ENCODE data around the gene C12orf57. TPM values are rescaled to one million over a fixed set of nuclear protein-coding genes. Genes with fewer than 3 reads are reported as not detected.

The C12orf57 gene
- total RNA-seq, 2 donors from 2014 or later, result 89.7 to 106 TPM

DNA sequence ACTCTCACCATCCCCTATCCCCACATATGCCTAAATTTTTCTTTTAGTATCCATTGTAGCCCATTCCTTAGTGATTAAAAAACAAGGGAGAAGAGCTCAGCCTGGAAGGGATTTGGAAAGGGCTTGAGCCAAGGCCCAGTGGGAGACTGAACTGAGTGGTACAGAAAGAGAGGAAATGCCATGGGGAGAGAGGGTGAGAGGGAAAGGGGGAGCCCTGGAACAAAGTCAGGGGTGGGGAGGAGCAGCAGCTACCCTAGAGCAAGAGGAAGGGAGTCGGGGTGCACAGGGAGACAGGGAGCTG lies 18.6 kb upstream of the C12orf57 start:
- Mint-ChIP-seq H3K36me3 (no peaks in the 10 kb centered on the region), H3K9me3 (no peaks in the 10 kb centered on the region), H3K27me3 (no peaks in the 10 kb centered on the region)

DNA sequence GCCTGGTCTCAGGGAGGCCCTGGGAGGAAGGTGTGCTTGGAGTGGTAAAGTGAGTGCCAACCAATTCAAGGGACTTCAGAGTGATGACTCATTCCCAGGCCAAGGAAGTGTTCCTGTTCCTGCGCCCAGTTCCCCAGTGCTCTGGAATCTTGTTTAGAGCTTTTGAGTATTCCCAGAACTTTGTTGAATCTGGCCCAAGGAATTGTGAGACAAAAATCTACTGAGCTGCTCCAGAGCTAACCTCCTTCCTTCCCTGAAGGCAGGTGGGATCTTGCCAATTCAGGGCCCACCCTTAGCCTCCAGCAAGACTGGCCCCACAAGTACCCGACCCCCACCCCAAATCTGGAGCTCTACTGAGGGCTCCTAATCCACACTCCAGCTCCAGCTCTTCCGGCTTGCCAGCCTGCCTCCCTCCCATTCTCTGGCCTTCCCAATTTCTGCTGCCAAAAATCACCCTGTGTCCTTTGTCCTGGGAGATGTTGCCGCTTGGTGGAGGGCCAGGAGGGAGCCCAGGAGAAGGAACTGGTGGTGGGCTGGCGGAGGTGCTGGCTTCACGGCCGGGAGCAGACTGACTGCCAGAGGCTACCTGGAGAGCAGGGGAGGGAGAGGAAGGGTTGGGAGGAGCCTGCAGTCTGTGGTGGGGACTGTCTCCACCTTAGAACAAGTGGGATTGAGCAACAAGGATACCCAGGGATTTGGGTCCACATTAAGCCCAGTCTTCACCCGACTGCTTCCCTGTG lies 18.1 kb upstream of the C12orf57 start:
- Mint-ChIP-seq H3K36me3 (no peaks in the 10 kb centered on the region), H3K4me1 (ENCODE audit: low read depth in 2 of 2) (peaks cover 41 to 42% of the 10 kb centered on the region in 2 donors), H3K4me3 (peak overlapping the region; percentile 95), H3K27me3 (no peaks in the 10 kb centered on the region), H3K27ac (peak overlapping the region; percentile 54 to 93), H3K9me3 (no peaks in the 10 kb centered on the region)
- DNase-seq (ENCODE audit: low spot score), result no peak
- ATAC-seq, result no peak

More for the DNA sequence above, 18.6 kb upstream of the C12orf57 start:
- Mint-ChIP-seq H3K4me1 (ENCODE audit: low read depth in 2 of 2) (peaks cover 41 to 42% of the 10 kb centered on the region in 2 donors), H3K27ac (peak overlapping the region; percentile 53 to 54), H3K4me3 (peak overlapping the region; percentile 65)
- no peak for DNase-seq (ENCODE audit: low spot score)
- ATAC-seq, result no peak

DNA sequence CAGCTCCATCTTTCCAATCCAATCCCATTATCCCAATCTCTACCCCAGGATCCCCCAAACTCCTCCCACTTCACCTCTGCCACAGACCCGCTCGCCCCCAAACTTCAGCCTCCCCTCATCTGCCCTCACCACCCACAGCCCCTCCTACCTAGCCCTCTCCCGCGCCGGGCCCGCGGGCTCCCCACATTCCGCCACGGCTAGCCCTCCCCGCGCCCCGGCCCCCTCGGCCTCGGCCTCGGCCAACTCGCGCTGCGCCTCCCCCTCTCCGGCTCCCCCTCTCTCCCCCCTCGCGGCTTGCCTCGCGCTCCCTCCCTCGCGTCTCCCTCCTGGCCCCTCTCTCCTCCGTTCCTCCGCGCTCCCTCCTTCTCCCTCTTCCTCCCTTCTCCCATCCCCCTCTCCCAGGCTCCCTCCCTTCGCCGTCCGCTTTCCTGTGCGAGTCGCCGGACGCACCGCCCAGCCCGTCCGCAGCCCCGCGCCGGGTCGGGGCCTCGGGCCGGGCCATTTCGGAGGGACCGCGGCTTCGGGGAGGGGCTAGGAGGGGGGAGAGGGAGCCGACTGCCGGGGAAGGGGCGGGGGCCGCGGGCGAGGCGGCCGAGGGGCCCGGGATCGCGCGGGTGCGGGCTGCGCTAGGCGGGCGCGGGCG lies 16.3 kb upstream of the C12orf57 start, which contains the start of gene ATN1:
Gene ATN1, plus strand, starts transcription at position 581 of the 643 bp plus-strand sequence. CDS start 6,043 bp downstream, outside the sequence.
- DNase-seq (ENCODE audit: low spot score) (no peak), ATAC-seq (peak; percentile 62 to 67)
- peak within 1 kb of the TSS; percentile 93 to 99 for H3K27ac Mint-ChIP-seq
- H3K36me3 Mint-ChIP-seq, result no peaks in the 10 kb centered on the region
- no peaks in the 10 kb centered on the region for H3K27me3 Mint-ChIP-seq
- peaks cover 41 to 42% of the 10 kb centered on the region in 2 donors for H3K4me1 Mint-ChIP-seq (ENCODE audit: low read depth in 2 of 2)
- no peaks in the 10 kb centered on the region for H3K9me3 Mint-ChIP-seq
- H3K4me3 Mint-ChIP-seq, result peak within 1 kb of the TSS; percentile 95

DNA sequence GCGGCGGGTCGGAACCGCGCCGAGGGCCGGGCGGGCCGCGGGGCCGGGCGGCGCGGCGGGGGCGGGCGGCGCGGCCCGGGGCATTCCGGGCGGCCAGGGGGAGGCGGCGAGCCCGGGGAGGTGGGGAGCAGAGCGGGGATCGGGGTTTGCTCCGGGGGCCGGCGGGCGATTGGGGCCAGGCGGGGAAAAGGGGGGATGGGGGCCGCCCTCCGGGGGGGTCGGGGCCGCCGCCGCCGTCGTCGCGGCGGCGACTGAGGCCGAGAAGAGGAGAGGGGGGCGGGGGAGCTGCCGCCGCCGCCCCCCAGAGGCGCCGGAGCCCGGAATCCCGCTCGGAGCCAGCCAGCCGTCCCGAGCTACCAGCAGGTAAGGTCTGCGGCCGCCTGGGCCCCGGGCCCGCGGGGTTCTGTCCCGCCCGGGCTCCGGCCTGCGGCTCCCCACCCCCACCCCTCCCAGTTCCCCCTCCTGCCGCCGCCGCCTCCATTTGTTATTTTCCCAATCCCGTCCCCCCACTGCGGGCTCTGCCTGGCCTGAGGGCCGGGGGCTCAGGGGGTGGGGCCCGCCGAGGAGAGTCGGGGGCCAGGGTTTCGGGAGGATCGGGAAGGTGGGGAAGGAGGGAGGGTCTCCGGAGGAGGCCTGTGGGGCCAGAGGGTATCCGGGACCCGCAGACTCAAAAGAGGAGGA lies 15.7 kb upstream of the C12orf57 start:
- peaks cover 42 to 45% of the 10 kb centered on the region in 2 donors for H3K4me1 Mint-ChIP-seq (ENCODE audit: low read depth in 2 of 2)

DNA sequence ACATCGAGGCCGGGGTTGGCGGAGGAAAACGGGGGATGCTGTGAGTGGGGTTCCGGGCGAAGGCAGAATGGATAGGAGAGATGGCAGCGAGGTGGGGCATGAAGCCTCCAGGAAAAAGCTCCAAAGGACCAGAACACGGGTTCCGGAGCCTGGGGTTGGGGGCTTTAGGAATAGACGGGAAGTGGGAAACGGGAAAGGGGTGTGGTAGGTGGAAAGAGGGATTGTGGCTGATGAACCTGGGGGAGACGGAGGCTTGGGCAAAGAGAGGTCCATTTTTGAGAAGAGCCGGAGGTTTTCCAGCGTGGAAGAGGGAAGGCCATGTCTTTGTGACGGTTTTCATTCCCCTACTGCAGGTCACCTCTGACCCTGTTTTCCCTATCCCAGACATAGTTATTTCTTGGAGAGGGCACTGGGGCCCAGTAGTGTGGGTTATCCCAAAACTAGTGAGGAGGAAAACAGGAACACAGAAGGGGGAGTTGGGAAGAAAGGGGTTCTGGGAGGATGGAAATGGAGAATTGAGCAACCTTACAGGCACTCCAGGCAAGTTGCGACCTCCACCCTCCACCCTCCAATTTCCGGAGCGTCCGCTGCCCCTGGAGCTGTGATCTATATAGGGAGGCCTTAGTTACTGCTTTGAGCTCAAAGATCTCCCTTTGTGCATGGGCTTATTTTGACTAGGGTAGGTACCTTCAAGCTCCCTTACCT lies 15.0 kb upstream of the C12orf57 start:
- Mint-ChIP-seq H3K4me1 (ENCODE audit: low read depth in 2 of 2) (peaks cover 42 to 45% of the 10 kb centered on the region in 2 donors), H3K9me3 (no peaks in the 10 kb centered on the region), H3K27ac (peak overlapping the region; percentile 64 to 96), H3K36me3 (no peaks in the 10 kb centered on the region), H3K27me3 (no peaks in the 10 kb centered on the region), H3K4me3 (peak overlapping the region; percentile 80)
- no peak for DNase-seq (ENCODE audit: low spot score)
- ATAC-seq, result no peak

More for the DNA sequence above, 15.7 kb upstream of the C12orf57 start:
- peak overlapping the region; percentile 64 to 96 for H3K27ac Mint-ChIP-seq
- no peaks in the 10 kb centered on the region for H3K9me3 Mint-ChIP-seq
- DNase-seq (ENCODE audit: low spot score) (no peak), ATAC-seq (peak; percentile 56 to 69)
- H3K36me3 Mint-ChIP-seq, result no peaks in the 10 kb centered on the region
- H3K27me3 Mint-ChIP-seq, result no peaks in the 10 kb centered on the region
- peak overlapping the region; percentile 80 for H3K4me3 Mint-ChIP-seq

DNA sequence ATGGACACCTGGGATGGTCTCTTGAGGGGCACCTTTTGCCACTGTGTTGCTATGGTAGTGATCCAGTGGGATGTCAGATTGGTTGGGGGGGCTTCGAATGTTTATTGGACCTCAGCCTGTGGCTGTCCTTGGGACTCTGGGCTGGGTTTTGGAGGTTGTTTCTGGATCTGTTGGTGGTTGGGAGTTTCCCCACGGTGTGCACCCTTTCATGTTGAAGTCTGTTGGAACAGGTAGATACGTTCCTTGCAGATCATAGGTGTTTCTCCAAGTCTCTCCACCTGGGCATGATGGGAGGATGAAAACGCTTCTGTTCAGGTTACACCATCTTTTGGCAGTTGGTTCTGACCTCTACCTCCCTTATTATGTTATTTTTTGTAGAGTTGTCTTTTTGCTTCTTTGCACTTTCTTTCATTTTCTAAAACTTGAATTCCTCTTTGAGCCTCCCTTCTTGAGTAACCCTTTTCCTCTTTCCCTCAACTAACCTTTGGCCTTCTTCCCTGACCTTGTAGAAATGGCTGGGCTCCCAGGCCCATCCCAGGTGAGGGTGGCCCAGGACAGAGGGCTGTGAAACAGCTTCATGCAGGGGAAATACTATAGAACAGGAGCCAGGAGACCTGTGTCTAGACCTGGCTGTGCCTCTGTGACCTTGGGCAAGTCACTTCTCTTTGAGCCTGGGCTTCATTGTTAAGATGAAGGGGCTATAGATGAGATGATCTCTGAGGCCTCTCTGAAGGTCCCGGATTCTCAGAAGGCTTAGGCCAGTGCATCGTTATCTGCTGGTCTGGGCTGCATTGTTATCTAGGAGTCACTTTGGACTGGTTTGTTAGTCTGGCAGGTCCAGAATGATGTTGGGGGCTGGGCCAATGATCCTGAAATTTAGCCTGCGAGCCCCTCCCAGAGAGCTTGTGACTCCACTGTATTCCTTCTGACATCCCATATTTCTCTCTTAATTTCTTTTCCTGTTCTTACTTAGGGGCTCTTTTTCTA lies 14.1 kb upstream of the C12orf57 start:
- no peak for DNase-seq (ENCODE audit: low spot score)
- H3K27me3 Mint-ChIP-seq, result no peaks in the 10 kb centered on the region

DNA sequence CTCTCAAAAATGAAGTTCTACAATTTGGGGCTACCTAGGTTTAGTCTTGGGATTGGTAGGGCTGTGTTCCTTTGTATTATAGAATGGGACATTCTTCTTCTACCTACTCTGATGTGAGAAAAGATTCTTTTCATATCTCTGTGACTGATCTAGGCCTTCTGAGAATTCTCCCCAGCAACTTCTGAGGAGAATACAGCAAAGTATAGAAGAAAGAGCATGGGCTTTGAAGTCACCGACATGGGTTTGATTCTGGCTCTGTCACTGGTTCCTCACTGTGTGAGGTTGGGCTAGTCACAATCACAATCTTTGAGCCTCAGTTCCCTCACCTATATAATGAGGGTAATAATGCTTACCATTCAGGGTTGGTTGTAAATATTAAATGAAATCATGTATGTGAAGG lies 11.1 kb upstream of the C12orf57 start:
- Mint-ChIP-seq H3K4me1 (ENCODE audit: low read depth in 2 of 2) (peaks cover 39 to 42% of the 10 kb centered on the region in 2 donors), H3K9me3 (no peaks in the 10 kb centered on the region), H3K36me3 (no peaks in the 10 kb centered on the region), H3K4me3 (no peak overlapping the region), H3K27me3 (no peaks in the 10 kb centered on the region), H3K27ac (peak overlapping the region; percentile 43 to 48)
- DNase-seq (ENCODE audit: low spot score), result no peak
- ATAC-seq, result no peak

More for the DNA sequence above, 14.1 kb upstream of the C12orf57 start:
- Mint-ChIP-seq H3K27ac (peak overlapping the region; percentile 64 to 96), H3K9me3 (no peaks in the 10 kb centered on the region), H3K4me3 (peak overlapping the region; percentile 80), H3K36me3 (no peaks in the 10 kb centered on the region), H3K4me1 (ENCODE audit: low read depth in 2 of 2) (peaks cover 38 to 41% of the 10 kb centered on the region in 2 donors)
- ATAC-seq, result no peak

DNA sequence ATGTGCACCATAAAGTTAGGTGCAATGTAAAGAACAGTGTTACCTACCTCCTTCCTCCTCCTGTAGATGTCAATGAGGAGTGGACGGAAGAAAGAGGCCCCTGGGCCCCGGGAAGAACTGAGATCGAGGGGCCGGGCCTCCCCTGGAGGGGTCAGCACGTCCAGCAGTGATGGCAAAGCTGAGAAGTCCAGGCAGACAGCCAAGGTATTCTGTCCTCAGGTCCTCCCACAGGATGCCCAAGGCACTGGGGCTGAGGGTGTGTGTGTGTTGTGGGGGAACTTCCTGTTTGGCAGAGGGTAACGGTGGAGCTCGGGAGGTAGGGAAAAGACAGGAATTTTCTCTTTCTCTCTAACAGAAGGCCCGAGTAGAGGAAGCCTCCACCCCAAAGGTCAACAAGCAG lies 9.7 kb upstream of the C12orf57 start:
- H3K36me3 Mint-ChIP-seq, result no peaks in the 10 kb centered on the region
- DNase-seq (ENCODE audit: low spot score) (no peak), ATAC-seq (no peak)
- peak overlapping the region; percentile 49 to 61 for H3K27ac Mint-ChIP-seq
- H3K9me3 Mint-ChIP-seq, result no peaks in the 10 kb centered on the region
- peaks cover 36 to 43% of the 10 kb centered on the region in 2 donors for H3K4me1 Mint-ChIP-seq (ENCODE audit: low read depth in 2 of 2)
- no peak overlapping the region for H3K4me3 Mint-ChIP-seq
- H3K27me3 Mint-ChIP-seq, result no peaks in the 10 kb centered on the region

DNA sequence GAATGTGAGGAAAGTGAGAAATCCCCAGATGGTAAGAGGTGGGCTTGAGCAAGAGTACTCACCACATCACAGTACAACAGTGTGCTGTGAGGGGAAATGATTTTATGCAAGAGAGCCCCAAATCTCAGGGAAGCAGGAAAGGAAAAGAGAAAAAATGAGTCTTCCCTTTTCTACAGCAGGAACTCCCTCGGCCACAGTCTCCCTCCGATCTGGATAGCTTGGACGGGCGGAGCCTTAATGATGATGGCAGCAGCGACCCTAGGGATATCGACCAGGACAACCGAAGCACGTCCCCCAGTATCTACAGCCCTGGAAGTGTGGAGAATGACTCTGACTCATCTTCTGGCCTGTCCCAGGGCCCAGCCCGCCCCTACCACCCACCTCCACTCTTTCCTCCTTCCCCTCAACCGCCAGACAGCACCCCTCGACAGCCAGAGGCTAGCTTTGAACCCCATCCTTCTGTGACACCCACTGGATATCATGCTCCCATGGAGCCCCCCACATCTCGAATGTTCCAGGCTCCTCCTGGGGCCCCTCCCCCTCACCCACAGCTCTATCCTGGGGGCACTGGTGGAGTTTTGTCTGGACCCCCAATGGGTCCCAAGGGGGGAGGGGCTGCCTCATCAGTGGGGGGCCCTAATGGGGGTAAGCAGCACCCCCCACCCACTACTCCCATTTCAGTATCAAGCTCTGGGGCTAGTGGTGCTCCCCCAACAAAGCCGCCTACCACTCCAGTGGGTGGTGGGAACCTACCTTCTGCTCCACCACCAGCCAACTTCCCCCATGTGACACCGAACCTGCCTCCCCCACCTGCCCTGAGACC lies 8.2 kb upstream of the C12orf57 start:
- Mint-ChIP-seq H3K36me3 (no peaks in the 10 kb centered on the region), H3K27me3 (no peaks in the 10 kb centered on the region), H3K4me1 (ENCODE audit: low read depth in 2 of 2) (peaks cover 30 to 42% of the 10 kb centered on the region in 2 donors), H3K4me3 (peak overlapping the region; percentile 64), H3K27ac (peak overlapping the region; percentile 61 to 81), H3K9me3 (no peaks in the 10 kb centered on the region)
- ATAC-seq, result no peak
- no peak for DNase-seq (ENCODE audit: low spot score)

DNA sequence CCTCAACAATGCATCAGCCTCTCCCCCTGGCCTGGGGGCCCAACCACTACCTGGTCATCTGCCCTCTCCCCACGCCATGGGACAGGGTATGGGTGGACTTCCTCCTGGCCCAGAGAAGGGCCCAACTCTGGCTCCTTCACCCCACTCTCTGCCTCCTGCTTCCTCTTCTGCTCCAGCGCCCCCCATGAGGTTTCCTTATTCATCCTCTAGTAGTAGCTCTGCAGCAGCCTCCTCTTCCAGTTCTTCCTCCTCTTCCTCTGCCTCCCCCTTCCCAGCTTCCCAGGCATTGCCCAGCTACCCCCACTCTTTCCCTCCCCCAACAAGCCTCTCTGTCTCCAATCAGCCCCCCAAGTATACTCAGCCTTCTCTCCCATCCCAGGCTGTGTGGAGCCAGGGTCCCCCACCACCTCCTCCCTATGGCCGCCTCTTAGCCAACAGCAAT lies 7.6 kb upstream of the C12orf57 start:
- Mint-ChIP-seq H3K9me3 (no peaks in the 10 kb centered on the region), H3K4me1 (ENCODE audit: low read depth in 2 of 2) (peaks cover 30 to 42% of the 10 kb centered on the region in 2 donors), H3K27ac (peak overlapping the region; percentile 61 to 81), H3K4me3 (peak overlapping the region; percentile 83), H3K36me3 (no peaks in the 10 kb centered on the region), H3K27me3 (no peaks in the 10 kb centered on the region)
- ATAC-seq, result no peak
- no peak for DNase-seq (ENCODE audit: low spot score)

DNA sequence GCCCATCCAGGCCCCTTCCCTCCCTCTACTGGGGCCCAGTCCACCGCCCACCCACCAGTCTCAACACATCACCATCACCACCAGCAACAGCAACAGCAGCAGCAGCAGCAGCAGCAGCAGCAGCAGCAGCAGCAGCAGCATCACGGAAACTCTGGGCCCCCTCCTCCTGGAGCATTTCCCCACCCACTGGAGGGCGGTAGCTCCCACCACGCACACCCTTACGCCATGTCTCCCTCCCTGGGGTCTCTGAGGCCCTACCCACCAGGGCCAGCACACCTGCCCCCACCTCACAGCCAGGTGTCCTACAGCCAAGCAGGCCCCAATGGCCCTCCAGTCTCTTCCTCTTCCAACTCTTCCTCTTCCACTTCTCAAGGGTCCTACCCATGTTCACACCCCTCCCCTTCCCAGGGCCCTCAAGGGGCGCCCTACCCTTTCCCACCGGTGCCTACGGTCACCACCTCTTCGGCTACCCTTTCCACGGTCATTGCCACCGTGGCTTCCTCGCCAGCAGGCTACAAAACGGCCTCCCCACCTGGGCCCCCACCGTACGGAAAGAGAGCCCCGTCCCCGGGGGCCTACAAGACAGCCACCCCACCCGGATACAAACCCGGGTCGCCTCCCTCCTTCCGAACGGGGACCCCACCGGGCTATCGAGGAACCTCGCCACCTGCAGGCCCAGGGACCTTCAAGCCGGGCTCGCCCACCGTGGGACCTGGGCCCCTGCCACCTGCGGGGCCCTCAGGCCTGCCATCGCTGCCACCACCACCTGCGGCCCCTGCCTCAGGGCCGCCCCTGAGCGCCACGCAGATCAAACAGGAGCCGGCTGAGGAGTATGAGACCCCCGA lies 7.0 kb upstream of the C12orf57 start:
- ATAC-seq (peak in 1 of 2 donors; percentile 2), DNase-seq (ENCODE audit: low spot score) (no peak)
- Mint-ChIP-seq H3K4me1 (ENCODE audit: low read depth in 2 of 2) (peaks cover 30 to 42% of the 10 kb centered on the region in 2 donors), H3K27ac (peak overlapping the region; percentile 61 to 81), H3K9me3 (no peaks in the 10 kb centered on the region), H3K27me3 (no peaks in the 10 kb centered on the region), H3K36me3 (no peaks in the 10 kb centered on the region), H3K4me3 (peak overlapping the region; percentile 83)

Measured in natural killer cell treated with Interleukin-12 subunit alpha and Interleukin-12 subunit beta and Interleukin-15 and Interleukin-18, amount 100 ng/mL, for 72 hours (primary cell).